ENCODE results near the gene CDKAL1.

DNA sequence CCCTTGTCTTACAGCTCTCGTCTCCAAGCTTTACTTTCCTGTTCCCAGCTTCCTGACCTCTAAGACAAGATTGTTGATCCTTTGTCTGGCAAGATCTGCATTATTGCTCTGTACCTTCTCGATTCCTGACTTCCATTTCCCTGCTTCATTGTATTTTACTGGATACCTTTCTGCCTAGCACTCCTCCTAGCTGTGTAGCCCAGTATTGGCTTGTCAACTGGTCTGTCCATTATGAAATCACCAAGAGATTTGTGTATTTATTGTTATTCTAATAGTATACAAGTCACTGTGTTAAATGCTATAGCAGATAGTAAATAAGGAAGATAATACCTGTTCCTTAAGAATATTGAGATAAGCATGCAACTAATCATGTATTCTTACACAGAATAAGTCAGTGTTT lies 305.4 kb downstream of the CDKAL1 start:
- TF ChIP-seq, protein P1, sequence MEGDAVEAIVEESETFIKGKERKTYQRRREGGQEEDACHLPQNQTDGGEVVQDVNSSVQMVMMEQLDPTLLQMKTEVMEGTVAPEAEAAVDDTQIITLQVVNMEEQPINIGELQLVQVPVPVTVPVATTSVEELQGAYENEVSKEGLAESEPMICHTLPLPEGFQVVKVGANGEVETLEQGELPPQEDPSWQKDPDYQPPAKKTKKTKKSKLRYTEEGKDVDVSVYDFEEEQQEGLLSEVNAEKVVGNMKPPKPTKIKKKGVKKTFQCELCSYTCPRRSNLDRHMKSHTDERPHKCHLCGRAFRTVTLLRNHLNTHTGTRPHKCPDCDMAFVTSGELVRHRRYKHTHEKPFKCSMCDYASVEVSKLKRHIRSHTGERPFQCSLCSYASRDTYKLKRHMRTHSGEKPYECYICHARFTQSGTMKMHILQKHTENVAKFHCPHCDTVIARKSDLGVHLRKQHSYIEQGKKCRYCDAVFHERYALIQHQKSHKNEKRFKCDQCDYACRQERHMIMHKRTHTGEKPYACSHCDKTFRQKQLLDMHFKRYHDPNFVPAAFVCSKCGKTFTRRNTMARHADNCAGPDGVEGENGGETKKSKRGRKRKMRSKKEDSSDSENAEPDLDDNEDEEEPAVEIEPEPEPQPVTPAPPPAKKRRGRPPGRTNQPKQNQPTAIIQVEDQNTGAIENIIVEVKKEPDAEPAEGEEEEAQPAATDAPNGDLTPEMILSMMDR (conservative IDR thresholded peaks at IDR 0.05; ENCODE audit: low read depth, low read length), result peak; percentile 34
- no peak for TF ChIP-seq EZH2 (IDR thresholded peaks at IDR 0.05; ENCODE audit: low read length, unreplicated experiment)
